Kidney (tissue), 14 donors: Measurements from ENCODE around the gene SMAD4. TPM values are rescaled to one million over a fixed set of nuclear protein-coding genes. Genes with fewer than 3 reads are reported as not detected.
"Not testable (repeated sequence)": the region's sequence is repeated elsewhere in the genome, so short reads cannot be mapped to it uniquely, and the experiment has no call there.

Experiments used
- DNase-seq, 5 donors: peaks; one replicate each; pipeline ENCODE4 v3.0.0-alpha.2; 2013 to 2020
- FAIRE-seq: peaks from 2 replicates; lab custom pipeline; 2012; peaks lifted over from hg19 to GRCh38; lab: Jason Lieb, UNC
- H3K27ac ChIP-seq, 2 donors: one replicate each; pipeline ENCODE4 v1.7.0; 2013; ENCODE audit warnings: low read depth in 2 of 2, low read length in 2 of 2, inconsistent platforms in 1 of 2
- H3K27me3 ChIP-seq: one replicate; pipeline ENCODE4 v1.7.1; 2013; ENCODE audit warnings: low read length, inconsistent platforms; ENCODE audit not compliant: control insufficient read depth, insufficient read depth
- H3K36me3 ChIP-seq, 3 donors: one replicate each; pipeline versions ENCODE4 v1.7.0 to v1.7.1; 2013; ENCODE audit warnings: low read length in 3 of 3, control low read depth in 1 of 3, inconsistent platforms in 1 of 3; ENCODE audit not compliant: insufficient read depth in 3 of 3, control insufficient read depth in 2 of 3
- H3K4me1 ChIP-seq, 3 donors: one replicate each; pipeline versions ENCODE4 v1.7.0 to v1.7.1; 2013; ENCODE audit warnings: low read length in 3 of 3, inconsistent platforms in 1 of 3, low read depth in 1 of 3; ENCODE audit not compliant: control insufficient read depth in 2 of 3, insufficient read depth in 2 of 3
- H3K4me3 ChIP-seq, 3 donors: one replicate each; pipeline versions ENCODE4 v1.7.0 to v1.8.1; 2013; ENCODE audit warnings: low read length in 3 of 3, control low read depth in 1 of 3, inconsistent platforms in 1 of 3
- H3K9ac ChIP-seq, 3 donors: one replicate each; pipeline versions ENCODE4 v1.7.0 to v1.7.1; 2013; ENCODE audit warnings: low read length in 3 of 3, control low read depth in 1 of 3, inconsistent platforms in 1 of 3
- H3K9me3 ChIP-seq, 3 donors: one replicate each; pipeline versions ENCODE4 v1.7.0 to v1.7.1; 2013; ENCODE audit warnings: low read length in 3 of 3, control low read depth in 1 of 3, inconsistent platforms in 1 of 3; ENCODE audit not compliant: control insufficient read depth in 2 of 3, insufficient read depth in 1 of 3
- CTCF ChIP-seq: IDR thresholded peaks from 3 replicates; pipeline ENCODE4 v1.5.1; 2012; ENCODE audit warnings: mild to moderate bottlenecking, moderate library complexity, borderline replicate concordance; ENCODE audit not compliant: insufficient read depth; ENCODE audit errors: extremely low read depth
- intact Hi-C: fragments of 100-400 bp; cut with DNase I; formaldehyde crosslinking; loops from one replicate; pipeline ENCODE4 v1.11.1; 2022
- polyA plus RNA-seq: library from polyadenylated mRNA; stranded (reverse); fragments of 350-450 nt; fragmentation: Illumina TruSeq; extraction: RNeasy Lipid Tissue Mini Kit (QIAGEN cat#74804); gene quantifications from one replicate; pipeline ENCODE4 v1.2.3, GENCODE V29; 2014; ENCODE audit warnings: low read depth, low replicate concordance; ENCODE audit not compliant: insufficient read depth
- total RNA-seq: library from RNA; stranded (reverse); fragmentation: NEBNext Ultra II Directional; extraction: Animal tissue kit (Norgen Biotek cat#: 25700); gene quantifications from one replicate; pipeline ENCODE4 v1.2.1, GENCODE V29; 2021
- donor health status: control.
- donor health status: control.
- donor health status: control.
- donor health status: control.
- donor health status: control.
- donor health status: DM: yes; HTN: yes; CAD: no.
- donor health status: Normal renal cell carcinoma (clear cell type).

Gene SMAD4
- total and polyA plus RNA-seq, 2 donors from 2014 or later = 22.2 to 126 TPM

DNA sequence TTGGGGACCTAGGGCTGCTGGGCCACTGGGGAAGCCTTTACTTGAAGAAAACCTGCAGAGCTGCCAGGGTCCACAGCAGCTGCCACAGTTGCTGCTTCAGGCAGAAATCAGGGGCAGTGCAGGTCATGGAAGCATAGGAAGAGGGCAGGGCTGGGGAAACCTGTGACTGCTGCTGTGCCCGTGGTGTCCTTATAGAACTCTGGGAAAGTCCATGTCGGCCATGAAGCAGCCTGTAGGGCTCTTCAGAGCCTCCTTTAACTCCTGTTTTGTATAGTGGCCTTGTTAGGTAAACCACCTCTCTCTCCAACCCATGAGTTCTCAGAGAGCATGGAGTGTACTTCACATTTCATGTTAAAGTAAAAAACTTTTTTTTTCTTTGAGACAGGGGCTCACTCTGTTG lies 62.1 kb downstream of the SMAD4 start:
- Histone ChIP-seq H3K36me3 (no peaks in the 10 kb centered on the region), H3K9ac (no peak overlapping the region), H3K27me3 (no peaks in the 10 kb centered on the region), H3K4me1 (no peaks in the 10 kb centered on the region), H3K9me3 (peaks cover 0 to 11% (median 6%) of the 10 kb centered on the region in 3 donors), H3K4me3 (no peak overlapping the region), H3K27ac (no peak overlapping the region)
- DNase-seq (no peak), FAIRE-seq (no peak)
- intact Hi-C loops = no loop called here
- no peak for TF ChIP-seq CTCF

GRCh38 chr18:51092967-51093366 lies 63.0 kb downstream of the SMAD4 start:
- H3K4me3 ChIP-seq, H3K27me3 ChIP-seq, DNase-seq, intact Hi-C loops, H3K9me3 ChIP-seq, H3K4me1 ChIP-seq, H3K9ac ChIP-seq, FAIRE-seq, H3K27ac ChIP-seq, H3K36me3 ChIP-seq: not testable (repeated sequence)

DNA sequence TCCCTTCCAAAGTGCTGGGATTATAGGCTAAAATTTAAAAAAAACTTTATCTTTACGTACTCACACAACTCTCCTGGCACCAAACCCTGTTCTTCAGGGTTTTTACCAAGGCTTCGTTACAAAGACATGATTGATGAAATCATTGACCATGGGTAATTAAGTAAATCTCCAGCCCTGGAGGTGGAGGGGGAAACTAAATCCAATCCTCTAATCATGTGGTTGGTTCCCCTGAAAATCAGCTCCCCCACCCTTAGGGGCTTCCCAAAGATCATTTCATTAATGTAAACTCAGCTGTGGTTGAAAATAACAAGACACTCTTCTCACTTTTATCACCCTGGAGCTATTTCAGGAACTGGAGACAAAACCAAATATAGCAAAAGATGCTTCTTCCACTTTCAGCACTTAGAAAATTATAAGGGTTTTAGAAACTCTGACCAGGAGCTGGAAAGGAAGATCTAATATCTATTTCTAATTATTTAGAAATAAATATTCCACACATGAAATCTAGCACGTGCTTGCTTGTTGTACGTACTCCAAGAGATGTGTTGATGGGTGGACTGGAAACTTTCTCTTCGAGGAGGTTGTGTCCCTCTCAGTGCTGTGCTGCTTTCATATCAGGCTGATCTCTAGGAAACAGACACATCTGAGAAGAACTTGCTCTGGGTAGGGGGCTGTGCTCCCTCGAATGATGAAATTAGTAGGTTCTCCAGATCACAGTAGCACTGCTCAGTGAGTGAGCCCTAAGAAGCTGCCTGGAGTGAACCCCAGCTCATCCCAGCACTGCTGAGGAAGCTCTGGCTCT lies 67.2 kb downstream of the SMAD4 start:
- no peak for TF ChIP-seq CTCF
- Histone ChIP-seq H3K9me3 (peaks cover 0 to 4% (median 0%) of the 10 kb centered on the region in 3 donors), H3K36me3 (no peaks in the 10 kb centered on the region), H3K9ac (no peak overlapping the region), H3K4me3 (no peak overlapping the region), H3K27ac (no peak overlapping the region), H3K4me1 (no peaks in the 10 kb centered on the region), H3K27me3 (no peaks in the 10 kb centered on the region)
- DNase-seq = no peak
- no peak for FAIRE-seq
- intact Hi-C loops = no loop called here

GRCh38 chr18:51098082-51098481 lies 68.1 kb downstream of the SMAD4 start:
- H3K36me3 ChIP-seq = no peaks in the 10 kb centered on the region
- no peaks in the 10 kb centered on the region for H3K4me1 ChIP-seq
- intact Hi-C loops = no loop called here
- DNase-seq (no peak), FAIRE-seq (no peak)
- H3K9ac ChIP-seq = no peak overlapping the region
- H3K27ac ChIP-seq = no peak overlapping the region
- H3K4me3 ChIP-seq = no peak overlapping the region
- H3K27me3 ChIP-seq = no peaks in the 10 kb centered on the region
- TF ChIP-seq CTCF = no peak
- H3K9me3 ChIP-seq = peaks cover 0 to 8% (median 0%) of the 10 kb centered on the region in 3 donors
